ENCODE measurements around the gene CDC23.

- no peak for TF ChIP-seq CTCF (IDR thresholded peaks at IDR 0.05)
- TF ChIP-seq POLR2A (IDR thresholded peaks at IDR 0.05): no peak
Observed at GRCh38 chr5:138159666-138160065, 53.5 kb downstream of the CDC23 start.
